BLaER1 (cell line): ENCODE data around the gene DYNLT4.

Experiments
- H3K27ac ChIP-seq: shearing (Covaris generic); formaldehyde crosslinking; 2 replicates; pipeline ENCODE4 v1.8.1; 2022
- H3K27me3 ChIP-seq: shearing (Covaris generic); formaldehyde crosslinking; 2 replicates; pipeline ENCODE4 v1.8.1; 2022
- H3K36me3 ChIP-seq: shearing (Covaris generic); formaldehyde crosslinking; 2 replicates; pipeline ENCODE4 v1.8.1; 2022
- H3K4me1 ChIP-seq: shearing (Covaris generic); formaldehyde crosslinking; 2 replicates; pipeline ENCODE4 v1.8.1; 2022
- H3K4me2 ChIP-seq: shearing (Covaris generic); formaldehyde crosslinking; 2 replicates; pipeline ENCODE4 v1.8.1; 2022
- H3K4me3 ChIP-seq: shearing (Covaris generic); formaldehyde crosslinking; 2 replicates; pipeline ENCODE4 v1.8.1; 2022
- H3K9ac ChIP-seq: shearing (Covaris generic); formaldehyde crosslinking; 2 replicates; pipeline ENCODE4 v1.8.1; 2022
- H3K9me3 ChIP-seq: shearing (Covaris generic); formaldehyde crosslinking; 2 replicates; pipeline ENCODE4 v1.8.1; 2022
- H4K20me1 ChIP-seq: shearing (Covaris generic); formaldehyde crosslinking; 2 replicates; pipeline ENCODE4 v1.8.1; 2022
- Cebpa-rat ChIP-seq: shearing (Covaris generic); IDR thresholded peaks from 2 replicates; pipeline ENCODE4 v1.8.1; 2022

DYNLT4 gene

GRCh38 chr1:44760876-44761275 is 46.3 kb downstream of the DYNLT4 start:
- no peak for TF ChIP-seq Cebpa-rat
- H4K20me1 ChIP-seq: no peaks in the 10 kb centered on the region
- H3K27ac ChIP-seq: no peak overlapping the region
- peaks cover 4% of the 10 kb centered on the region; the same call in 1 of the 2 replicates for H3K4me1 ChIP-seq
- no peaks in the 10 kb centered on the region for H3K9me3 ChIP-seq
- no peak overlapping the region for H3K4me3 ChIP-seq
- no peak overlapping the region for H3K4me2 ChIP-seq
- H3K27me3 ChIP-seq: no peaks in the 10 kb centered on the region
- H3K9ac ChIP-seq: no peak overlapping the region
- peaks cover 100% of the 10 kb centered on the region for H3K36me3 ChIP-seq

GRCh38 chr1:44759077-44759476 is 48.1 kb downstream of the DYNLT4 start:
- H3K36me3 ChIP-seq: peaks cover 100% of the 10 kb centered on the region

GRCh38 chr1:44757420-44757819 is 49.7 kb downstream of the DYNLT4 start:
- peaks cover 100% of the 10 kb centered on the region for H3K36me3 ChIP-seq
- peaks cover 4% of the 10 kb centered on the region; the same call in 1 of the 2 replicates for H3K4me1 ChIP-seq
- H4K20me1 ChIP-seq: 0 out of 2 replicates have a peak, but pooled peaks cover 7% of the 10 kb centered on the region
- H3K4me2 ChIP-seq: no peak overlapping the region
- H3K9ac ChIP-seq: no peak overlapping the region
- H3K4me3 ChIP-seq: no peak overlapping the region
- no peak overlapping the region for H3K27ac ChIP-seq
- no peak for TF ChIP-seq Cebpa-rat
- H3K27me3 ChIP-seq: no peaks in the 10 kb centered on the region
- H3K9me3 ChIP-seq: no peaks in the 10 kb centered on the region

More at GRCh38 chr1:44759077-44759476, 48.1 kb downstream of the DYNLT4 start:
- Histone ChIP-seq H4K20me1 (no peaks in the 10 kb centered on the region), H3K9ac (no peak overlapping the region), H3K27ac (no peak overlapping the region), H3K4me3 (no peak overlapping the region), H3K4me2 (no peak overlapping the region), H3K9me3 (no peaks in the 10 kb centered on the region), H3K27me3 (no peaks in the 10 kb centered on the region), H3K4me1 (peaks cover 4% of the 10 kb centered on the region; the same call in 1 of the 2 replicates)
- TF ChIP-seq Cebpa-rat: no peak
